ENCODE data around the gene JMJD1C. TPM values are rescaled to one million over a fixed set of nuclear protein-coding genes. Genes with fewer than 3 reads are reported as not detected.

JMJD1C gene
- polyA plus RNA-seq, 2 donors = 22.0 to 49.1 TPM

- 56% methylated on average over 3 of the region's 3 CpGs for WGBS, 2 donors
- H3K36me3 ChIP-seq (ENCODE audit: control insufficient read depth in 2 of 2, insufficient read depth in 2 of 2, low read length in 1 of 2) = peaks cover 4 to 12% of the 10 kb centered on the region in 2 donors
- no peak overlapping the region for H3K27ac ChIP-seq (ENCODE audit: low read depth in 2 of 2, low read length in 1 of 2)
- no peaks in the 10 kb centered on the region for H3K4me1 ChIP-seq (ENCODE audit: control insufficient read depth in 2 of 2, insufficient read depth in 2 of 2, low read length in 1 of 2)
- H3K9me3 ChIP-seq (ENCODE audit: control insufficient read depth in 2 of 2, insufficient read depth in 1 of 2, low read depth in 1 of 2, low read length in 1 of 2) = no peaks in the 10 kb centered on the region
- no peak overlapping the region for H3K4me3 ChIP-seq (ENCODE audit: low read depth in 1 of 2, low read length in 2 of 2)
- H3K27me3 ChIP-seq (ENCODE audit: control insufficient read depth in 1 of 2, insufficient read depth in 2 of 2, low read length in 2 of 2) = no peaks in the 10 kb centered on the region
These were observed 255.1 kb downstream of the JMJD1C start for GRCh38 chr10:63210611-63211196.

GRCh38 chr10:63209705-63210104, 256.1 kb downstream of the JMJD1C start:
- Histone ChIP-seq H3K36me3 (ENCODE audit: control insufficient read depth in 2 of 2, insufficient read depth in 2 of 2, low read length in 1 of 2) (peaks cover 4 to 10% of the 10 kb centered on the region in 2 donors), H3K27me3 (ENCODE audit: control insufficient read depth in 1 of 2, insufficient read depth in 2 of 2, low read length in 2 of 2) (no peaks in the 10 kb centered on the region), H3K4me3 (ENCODE audit: low read depth in 1 of 2, low read length in 2 of 2) (no peak overlapping the region), H3K4me1 (ENCODE audit: control insufficient read depth in 2 of 2, insufficient read depth in 2 of 2, low read length in 1 of 2) (no peaks in the 10 kb centered on the region), H3K9me3 (ENCODE audit: control insufficient read depth in 2 of 2, insufficient read depth in 1 of 2, low read depth in 1 of 2, low read length in 1 of 2) (no peaks in the 10 kb centered on the region), H3K27ac (ENCODE audit: low read depth in 2 of 2, low read length in 1 of 2) (no peak overlapping the region)
- WGBS, 2 donors = 87 to 95% methylated on average over 2 of the region's 2 CpGs

GRCh38 chr10:63208986-63209385, 256.8 kb downstream of the JMJD1C start:
- no peak overlapping the region for H3K4me3 ChIP-seq (ENCODE audit: low read depth in 1 of 2, low read length in 2 of 2)
- H3K4me1 ChIP-seq (ENCODE audit: control insufficient read depth in 2 of 2, insufficient read depth in 2 of 2, low read length in 1 of 2) = no peaks in the 10 kb centered on the region
- H3K9me3 ChIP-seq (ENCODE audit: control insufficient read depth in 2 of 2, insufficient read depth in 1 of 2, low read depth in 1 of 2, low read length in 1 of 2) = no peaks in the 10 kb centered on the region
- H3K27ac ChIP-seq (ENCODE audit: low read depth in 2 of 2, low read length in 1 of 2) = no peak overlapping the region
- peaks cover 4 to 10% of the 10 kb centered on the region in 2 donors for H3K36me3 ChIP-seq (ENCODE audit: control insufficient read depth in 2 of 2, insufficient read depth in 2 of 2, low read length in 1 of 2)
- 67 to 68% methylated on average over 2 of the region's 2 CpGs for WGBS, 2 donors
- H3K27me3 ChIP-seq (ENCODE audit: control insufficient read depth in 1 of 2, insufficient read depth in 2 of 2, low read length in 2 of 2) = no peaks in the 10 kb centered on the region

- WGBS, 2 donors = 30 to 33% methylated on average over 7 of the region's 7 CpGs
- Histone ChIP-seq H3K9me3 (ENCODE audit: control insufficient read depth in 2 of 2, insufficient read depth in 1 of 2, low read depth in 1 of 2, low read length in 1 of 2) (no peaks in the 10 kb centered on the region), H3K4me3 (ENCODE audit: low read depth in 1 of 2, low read length in 2 of 2) (no peak overlapping the region), H3K4me1 (ENCODE audit: control insufficient read depth in 2 of 2, insufficient read depth in 2 of 2, low read length in 1 of 2) (no peaks in the 10 kb centered on the region), H3K27ac (ENCODE audit: low read depth in 2 of 2, low read length in 1 of 2) (peak overlapping the region; percentile 36 to 42), H3K27me3 (ENCODE audit: control insufficient read depth in 1 of 2, insufficient read depth in 2 of 2, low read length in 2 of 2) (no peaks in the 10 kb centered on the region), H3K36me3 (ENCODE audit: control insufficient read depth in 2 of 2, insufficient read depth in 2 of 2, low read length in 1 of 2) (peaks cover 0 to 4% of the 10 kb centered on the region in 2 donors)
These were observed 258.6 kb downstream of the JMJD1C start for GRCh38 chr10:63206997-63207811.

GRCh38 chr10:63206576-63206975, 259.2 kb downstream of the JMJD1C start:
- no peaks in the 10 kb centered on the region for H3K4me1 ChIP-seq (ENCODE audit: control insufficient read depth in 2 of 2, insufficient read depth in 2 of 2, low read length in 1 of 2)
- no peak overlapping the region for H3K4me3 ChIP-seq (ENCODE audit: low read depth in 1 of 2, low read length in 2 of 2)
- peak overlapping the region in 1 of 2 donors; percentile 36 for H3K27ac ChIP-seq (ENCODE audit: low read depth in 2 of 2, low read length in 1 of 2)

GRCh38 chr10:63205421-63205820, 260.4 kb downstream of the JMJD1C start:
- Histone ChIP-seq H3K27ac (ENCODE audit: low read depth in 2 of 2, low read length in 1 of 2) (no peak overlapping the region), H3K4me3 (ENCODE audit: low read depth in 1 of 2, low read length in 2 of 2) (no peak overlapping the region), H3K36me3 (ENCODE audit: control insufficient read depth in 2 of 2, insufficient read depth in 2 of 2, low read length in 1 of 2) (peaks cover 0 to 4% of the 10 kb centered on the region in 2 donors), H3K4me1 (ENCODE audit: control insufficient read depth in 2 of 2, insufficient read depth in 2 of 2, low read length in 1 of 2) (no peaks in the 10 kb centered on the region), H3K27me3 (ENCODE audit: control insufficient read depth in 1 of 2, insufficient read depth in 2 of 2, low read length in 2 of 2) (no peaks in the 10 kb centered on the region), H3K9me3 (ENCODE audit: control insufficient read depth in 2 of 2, insufficient read depth in 1 of 2, low read depth in 1 of 2, low read length in 1 of 2) (no peaks in the 10 kb centered on the region)
- 88 to 89% methylated on average over 4 of the region's 4 CpGs for WGBS, 2 donors

More at GRCh38 chr10:63206576-63206975, 259.2 kb downstream of the JMJD1C start:
- H3K27me3 ChIP-seq (ENCODE audit: control insufficient read depth in 1 of 2, insufficient read depth in 2 of 2, low read length in 2 of 2) = no peaks in the 10 kb centered on the region
- H3K9me3 ChIP-seq (ENCODE audit: control insufficient read depth in 2 of 2, insufficient read depth in 1 of 2, low read depth in 1 of 2, low read length in 1 of 2) = no peaks in the 10 kb centered on the region
- H3K36me3 ChIP-seq (ENCODE audit: control insufficient read depth in 2 of 2, insufficient read depth in 2 of 2, low read length in 1 of 2) = peaks cover 0 to 4% of the 10 kb centered on the region in 2 donors

GRCh38 chr10:63204667-63205391, 260.9 kb downstream of the JMJD1C start:
- Histone ChIP-seq H3K27ac (ENCODE audit: low read depth in 2 of 2, low read length in 1 of 2) (no peak overlapping the region), H3K36me3 (ENCODE audit: control insufficient read depth in 2 of 2, insufficient read depth in 2 of 2, low read length in 1 of 2) (peaks cover 0 to 4% of the 10 kb centered on the region in 2 donors)

GRCh38 chr10:63201118-63201517, 264.7 kb downstream of the JMJD1C start:
- H3K9me3 ChIP-seq (ENCODE audit: control insufficient read depth in 2 of 2, insufficient read depth in 1 of 2, low read depth in 1 of 2, low read length in 1 of 2) = no peaks in the 10 kb centered on the region
- no peak overlapping the region for H3K27ac ChIP-seq (ENCODE audit: low read depth in 2 of 2, low read length in 1 of 2)
- H3K36me3 ChIP-seq (ENCODE audit: control insufficient read depth in 2 of 2, insufficient read depth in 2 of 2, low read length in 1 of 2) = peaks cover 2 to 4% of the 10 kb centered on the region in 2 donors
- H3K4me3 ChIP-seq (ENCODE audit: low read depth in 1 of 2, low read length in 2 of 2) = no peak overlapping the region
- H3K27me3 ChIP-seq (ENCODE audit: control insufficient read depth in 1 of 2, insufficient read depth in 2 of 2, low read length in 2 of 2) = no peaks in the 10 kb centered on the region
- no peaks in the 10 kb centered on the region for H3K4me1 ChIP-seq (ENCODE audit: control insufficient read depth in 2 of 2, insufficient read depth in 2 of 2, low read length in 1 of 2)
- WGBS, 2 donors = 0% methylated on average over 1 of the region's 1 CpG

More at GRCh38 chr10:63204667-63205391, 260.9 kb downstream of the JMJD1C start:
- 68 to 78% methylated on average over 4 of the region's 4 CpGs for WGBS, 2 donors
- Histone ChIP-seq H3K4me1 (ENCODE audit: control insufficient read depth in 2 of 2, insufficient read depth in 2 of 2, low read length in 1 of 2) (no peaks in the 10 kb centered on the region), H3K4me3 (ENCODE audit: low read depth in 1 of 2, low read length in 2 of 2) (no peak overlapping the region), H3K27me3 (ENCODE audit: control insufficient read depth in 1 of 2, insufficient read depth in 2 of 2, low read length in 2 of 2) (no peaks in the 10 kb centered on the region), H3K9me3 (ENCODE audit: control insufficient read depth in 2 of 2, insufficient read depth in 1 of 2, low read depth in 1 of 2, low read length in 1 of 2) (no peaks in the 10 kb centered on the region)

GRCh38 chr10:63200431-63200830, 265.3 kb downstream of the JMJD1C start:
- WGBS, 2 donors = 66 to 69% methylated on average over 6 of the region's 6 CpGs

More at GRCh38 chr10:63200431-63200830, 265.3 kb downstream of the JMJD1C start:
- Histone ChIP-seq H3K4me3 (ENCODE audit: low read depth in 1 of 2, low read length in 2 of 2) (no peak overlapping the region), H3K27ac (ENCODE audit: low read depth in 2 of 2, low read length in 1 of 2) (no peak overlapping the region), H3K36me3 (ENCODE audit: control insufficient read depth in 2 of 2, insufficient read depth in 2 of 2, low read length in 1 of 2) (peaks cover 2 to 3% of the 10 kb centered on the region in 2 donors), H3K27me3 (ENCODE audit: control insufficient read depth in 1 of 2, insufficient read depth in 2 of 2, low read length in 2 of 2) (no peaks in the 10 kb centered on the region), H3K9me3 (ENCODE audit: control insufficient read depth in 2 of 2, insufficient read depth in 1 of 2, low read depth in 1 of 2, low read length in 1 of 2) (no peaks in the 10 kb centered on the region), H3K4me1 (ENCODE audit: control insufficient read depth in 2 of 2, insufficient read depth in 2 of 2, low read length in 1 of 2) (no peaks in the 10 kb centered on the region)

All from esophagus (tissue), 2 donors.